H9 (cell line): ENCODE data around the gene KRTAP19-7. TPM values are rescaled to one million over a fixed set of nuclear protein-coding genes. Genes with fewer than 3 reads are reported as not detected.

Experiments
- DNase-seq: peaks from one replicate; pipeline ENCODE4 v3.0.0-alpha.2; 2017
- H2AFZ ChIP-seq: one replicate; pipeline ENCODE4 v1.6.1; 2013; ENCODE audit warnings: mild to moderate bottlenecking, low read length, control low read depth, moderate library complexity
- H2AK5ac ChIP-seq: 2 replicates; pipeline ENCODE4 v1.6.1; 2013; ENCODE audit warnings: low read length, control low read depth, mixed read lengths; ENCODE audit not compliant: insufficient read length
- H2BK120ac ChIP-seq: one replicate; pipeline ENCODE4 v1.6.1; 2013; ENCODE audit warnings: low read depth, mild to moderate bottlenecking, low read length, control low read depth, inconsistent platforms; ENCODE audit not compliant: poor library complexity, severe bottlenecking
- H2BK12ac ChIP-seq: 2 replicates; pipeline ENCODE4 v1.6.1; 2013; ENCODE audit warnings: low read length, control low read depth, mixed read lengths, low read depth; ENCODE audit not compliant: insufficient read length
- H2BK15ac ChIP-seq: 2 replicates; pipeline ENCODE4 v1.6.1; 2013; ENCODE audit warnings: low read depth, low read length, control low read depth
- H2BK20ac ChIP-seq: one replicate; pipeline ENCODE4 v1.6.1; 2013; ENCODE audit warnings: low read depth, mild to moderate bottlenecking, low read length, control low read depth, inconsistent platforms; ENCODE audit not compliant: poor library complexity, severe bottlenecking
- H2BK5ac ChIP-seq: 2 replicates; pipeline ENCODE4 v1.6.1; 2013; ENCODE audit warnings: low read length, control low read depth, mixed read lengths; ENCODE audit not compliant: insufficient read length
- H3K14ac ChIP-seq: 2 replicates; pipeline ENCODE4 v1.6.1; 2013; ENCODE audit warnings: low read length, control low read depth; ENCODE audit not compliant: insufficient read depth
- H3K18ac ChIP-seq: 2 replicates; pipeline ENCODE4 v1.6.1; 2013; ENCODE audit warnings: low read depth, mild to moderate bottlenecking, mixed read lengths, low read length, control low read depth; ENCODE audit not compliant: insufficient read length
- H3K23ac ChIP-seq: 2 replicates; pipeline ENCODE4 v1.6.1; 2013; ENCODE audit warnings: low read length, control low read depth, mixed read lengths, low read depth; ENCODE audit not compliant: insufficient read length
- H3K23me2 ChIP-seq: 2 replicates; pipeline ENCODE4 v1.6.1; 2013; ENCODE audit warnings: low read depth, mild to moderate bottlenecking, mixed read lengths, low read length, control low read depth; ENCODE audit not compliant: insufficient read length, poor library complexity, severe bottlenecking
- H3K27ac ChIP-seq: 2 replicates; pipeline ENCODE4 v1.5.1; 2013; ENCODE audit warnings: low read length, control low read depth, mixed read lengths, low read depth; ENCODE audit not compliant: insufficient read length
- H3K27me3 ChIP-seq: 2 replicates; pipeline ENCODE4 v1.6.1; 2013; ENCODE audit warnings: low read length, control low read depth, inconsistent platforms; ENCODE audit not compliant: insufficient read depth
- H3K4ac ChIP-seq: 2 replicates; pipeline ENCODE4 v1.6.1; 2013; ENCODE audit warnings: low read depth, mild to moderate bottlenecking, control low read depth, inconsistent platforms, low read length, moderate library complexity
- H3K4me1 ChIP-seq: 2 replicates; pipeline ENCODE4 v1.6.1; 2013; ENCODE audit warnings: low read length, control low read depth, inconsistent platforms; ENCODE audit not compliant: insufficient read depth
- H3K4me2 ChIP-seq: 2 replicates; pipeline ENCODE4 v1.6.1; 2013; ENCODE audit warnings: low read length, control low read depth, mixed read lengths; ENCODE audit not compliant: insufficient read length, insufficient read depth
- H3K56ac ChIP-seq: 2 replicates; pipeline ENCODE4 v1.6.1; 2013; ENCODE audit warnings: low read depth, mild to moderate bottlenecking, mixed read lengths, low read length, control low read depth; ENCODE audit not compliant: insufficient read length
- H3K79me1 ChIP-seq: 2 replicates; pipeline ENCODE4 v1.6.1; 2013; ENCODE audit warnings: low read depth, mild to moderate bottlenecking, moderate library complexity, low read length, control low read depth, inconsistent platforms; ENCODE audit not compliant: insufficient read depth, poor library complexity, severe bottlenecking
- H3K79me2 ChIP-seq: 2 replicates; pipeline ENCODE4 v1.6.1; 2013; ENCODE audit warnings: low read length, control low read depth, inconsistent platforms; ENCODE audit not compliant: insufficient read depth
- H3K9ac ChIP-seq: 2 replicates; pipeline ENCODE4 v1.6.1; 2013; ENCODE audit warnings: low read length, control low read depth, mixed read lengths; ENCODE audit not compliant: insufficient read length; ENCODE audit errors: extremely low read depth
- H3K9me3 ChIP-seq: one replicate; pipeline ENCODE4 v1.6.1; 2013; ENCODE audit warnings: low read depth, low read length, inconsistent platforms; ENCODE audit not compliant: control insufficient read depth
- H3T11ph ChIP-seq: one replicate; pipeline ENCODE4 v1.6.1; 2013; ENCODE audit warnings: mild to moderate bottlenecking, low read length, control low read depth, inconsistent platforms
- H4K20me1 ChIP-seq: one replicate; pipeline ENCODE4 v1.6.1; 2013; ENCODE audit not compliant: control insufficient read depth, insufficient read length, insufficient read depth
- H4K5ac ChIP-seq: 2 replicates; pipeline ENCODE4 v1.6.1; 2013; ENCODE audit warnings: low read depth, mild to moderate bottlenecking, mixed read lengths, low read length, control low read depth; ENCODE audit not compliant: insufficient read length
- H4K8ac ChIP-seq: replicated peaks from 2 replicates; pipeline ENCODE4 v1.6.1; 2013; ENCODE audit warnings: low read length, control low read depth, mixed read lengths, low read depth; ENCODE audit not compliant: insufficient read length
- H4K91ac ChIP-seq: 2 replicates; pipeline ENCODE4 v1.6.1; 2013; ENCODE audit warnings: low read depth, mild to moderate bottlenecking, moderate library complexity, mixed read lengths, low read length, control low read depth; ENCODE audit not compliant: insufficient read length
- H3K27ac Mint-ChIP-seq, 3 experiments: 2 replicates in 2 of 3; 3 replicates in 1 of 3; pipeline ENCODE4 v1.8.0; 2020 to 2021; ENCODE audit warnings: mixed read lengths in 3 of 3, mild to moderate bottlenecking in 1 of 3, moderate library complexity in 1 of 3
- H3K27me3 Mint-ChIP-seq: 2 replicates; pipeline ENCODE4 v1.8.0; 2021; ENCODE audit warnings: low read depth, mild to moderate bottlenecking, moderate library complexity, mixed read lengths
- H3K36me3 Mint-ChIP-seq, 3 experiments: 2 replicates in 2 of 3; 3 replicates in 1 of 3; pipeline ENCODE4 v1.8.0; 2020 to 2021; ENCODE audit warnings: low read depth in 3 of 3, mixed read lengths in 3 of 3; ENCODE audit not compliant: insufficient read depth in 1 of 3
- H3K4me1 Mint-ChIP-seq, 2 experiments: 2 replicates each; pipeline ENCODE4 v1.8.0; 2020; ENCODE audit warnings: mixed read lengths in 2 of 2
- H3K4me3 Mint-ChIP-seq, 2 experiments: 2 replicates in 1 of 2; 3 replicates in 1 of 2; pipeline ENCODE4 v1.8.0; 2020 to 2021; ENCODE audit warnings: mild to moderate bottlenecking in 2 of 2, mixed read lengths in 2 of 2, moderate library complexity in 1 of 2
- H3K9me3 Mint-ChIP-seq, 2 experiments: 2 replicates in 1 of 2; 3 replicates in 1 of 2; pipeline ENCODE4 v1.8.0; 2020; ENCODE audit warnings: mild to moderate bottlenecking in 2 of 2, mixed read lengths in 2 of 2, moderate library complexity in 1 of 2
- WGBS: extraction: QIAGEN DNeasy Blood & Tissue Kit; methylation state at CpG from one replicate; pipeline ENCODE4 v1.1.7; 2013; ENCODE audit warnings: missing lambda C conversion rate, low lambda C conversion rate, mixed read lengths; ENCODE audit not compliant: insufficient read length; ENCODE audit errors: extremely low coverage; 5-methylcytosine and 5-hydroxymethylcytosine counted together
- total RNA-seq: library from RNA; stranded (reverse); gene quantifications from 2 replicates; pipeline ENCODE4 v1.2.1, GENCODE V29; 2021
- TF ChIP-seq, protein P1 (sequence below): fragments of 200-600 bp; sonication (generic); conservative IDR thresholded peaks from 3 replicates; pipeline ENCODE4 v1.8.0; 2021; ENCODE audit warnings: antibody characterized with exemption, mild to moderate bottlenecking

Gene KRTAP19-7
- total RNA-seq, 1 experiment from 2014 or later: not detected

DNA sequence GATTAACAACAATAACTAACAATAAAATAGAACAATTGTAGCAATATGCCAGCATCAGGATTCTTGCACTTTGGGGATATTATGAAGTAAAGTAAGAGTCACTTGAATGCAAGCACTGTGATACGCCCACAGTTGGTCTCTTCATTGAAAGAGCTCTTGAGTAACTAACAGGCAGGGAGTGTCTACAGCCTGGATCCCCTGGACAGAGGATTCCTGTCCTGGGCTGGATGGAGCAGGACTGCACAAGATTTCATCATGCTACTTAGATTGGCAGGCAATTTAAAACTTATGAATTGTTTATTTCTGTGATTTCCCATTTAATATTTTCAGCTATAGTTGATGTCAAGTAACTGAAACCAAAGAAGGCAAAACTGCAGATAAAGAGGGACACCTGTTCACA lies 45.4 kb downstream of the KRTAP19-7 start:
- Mint-ChIP-seq H3K4me3 (no peak overlapping the region), H3K9me3 (peaks cover 4 to 13% of the 10 kb centered on the region in 2 experiments; a peak in 4 of 5 replicates), H3K4me1 (peaks cover 0 to 6% of the 10 kb centered on the region in 2 experiments; a peak in 2 of 4 replicates), H3K36me3 (peaks cover 0 to 13% (median 6%) of the 10 kb centered on the region in 3 experiments; a peak in 4 of 7 replicates), H3K27me3 (no peaks in the 10 kb centered on the region), H3K27ac (no peak overlapping the region)
- H2BK120ac ChIP-seq: no peak overlapping the region
- H3K9ac ChIP-seq: no peak overlapping the region
- no peak overlapping the region for H4K91ac ChIP-seq
- no peaks in the 10 kb centered on the region for H3K27me3 ChIP-seq
- no peaks in the 10 kb centered on the region for H3K4me1 ChIP-seq
- H2BK12ac ChIP-seq: no peak overlapping the region
- H3K14ac ChIP-seq: no peak overlapping the region
- no peak overlapping the region for H3K27ac ChIP-seq
- no peaks in the 10 kb centered on the region for H3K79me2 ChIP-seq
- H3K23ac ChIP-seq: no peak overlapping the region
- no peak overlapping the region for H3K4ac ChIP-seq
- H2AK5ac ChIP-seq: no peak overlapping the region
- H2AFZ ChIP-seq: no peak overlapping the region
- TF ChIP-seq, protein P1, sequence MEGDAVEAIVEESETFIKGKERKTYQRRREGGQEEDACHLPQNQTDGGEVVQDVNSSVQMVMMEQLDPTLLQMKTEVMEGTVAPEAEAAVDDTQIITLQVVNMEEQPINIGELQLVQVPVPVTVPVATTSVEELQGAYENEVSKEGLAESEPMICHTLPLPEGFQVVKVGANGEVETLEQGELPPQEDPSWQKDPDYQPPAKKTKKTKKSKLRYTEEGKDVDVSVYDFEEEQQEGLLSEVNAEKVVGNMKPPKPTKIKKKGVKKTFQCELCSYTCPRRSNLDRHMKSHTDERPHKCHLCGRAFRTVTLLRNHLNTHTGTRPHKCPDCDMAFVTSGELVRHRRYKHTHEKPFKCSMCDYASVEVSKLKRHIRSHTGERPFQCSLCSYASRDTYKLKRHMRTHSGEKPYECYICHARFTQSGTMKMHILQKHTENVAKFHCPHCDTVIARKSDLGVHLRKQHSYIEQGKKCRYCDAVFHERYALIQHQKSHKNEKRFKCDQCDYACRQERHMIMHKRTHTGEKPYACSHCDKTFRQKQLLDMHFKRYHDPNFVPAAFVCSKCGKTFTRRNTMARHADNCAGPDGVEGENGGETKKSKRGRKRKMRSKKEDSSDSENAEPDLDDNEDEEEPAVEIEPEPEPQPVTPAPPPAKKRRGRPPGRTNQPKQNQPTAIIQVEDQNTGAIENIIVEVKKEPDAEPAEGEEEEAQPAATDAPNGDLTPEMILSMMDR: no peak
- no peaks in the 10 kb centered on the region for H3K79me1 ChIP-seq
- no CpG with 5 or more reads among the region's 1 CpG for WGBS
- H2BK15ac ChIP-seq: no peak overlapping the region
- H4K5ac ChIP-seq: no peak overlapping the region
- no peaks in the 10 kb centered on the region for H4K20me1 ChIP-seq
- H3K4me2 ChIP-seq: no peak overlapping the region
- no peak overlapping the region for H3T11ph ChIP-seq
- no peak overlapping the region for H2BK20ac ChIP-seq
- H3K56ac ChIP-seq: no peak overlapping the region
- no peak overlapping the region for H3K18ac ChIP-seq
- no peak overlapping the region for H4K8ac ChIP-seq
- no peaks in the 10 kb centered on the region for H3K23me2 ChIP-seq
- DNase-seq: no peak
- H2BK5ac ChIP-seq: no peak overlapping the region
- H3K9me3 ChIP-seq: no peaks in the 10 kb centered on the region

Other genes with a start within 250 kb of the KRTAP19-7 start
- gene KRTAP26-1, start 241.0 kb downstream of the KRTAP19-7 start, total RNA-seq: not detected in 2 replicates
- not detected in 2 replicates for gene KRTAP27-1, start 223.6 kb downstream of the KRTAP19-7 start, total RNA-seq
- gene KRTAP23-1, start 212.7 kb downstream of the KRTAP19-7 start, total RNA-seq: not detected in 2 replicates
- not detected in 2 replicates for gene KRTAP13-2, start 189.0 kb downstream of the KRTAP19-7 start, total RNA-seq
- not detected in 2 replicates for gene KRTAP13-1, start 165.3 kb downstream of the KRTAP19-7 start, total RNA-seq
- gene KRTAP13-3, start 135.4 kb downstream of the KRTAP19-7 start, total RNA-seq: not detected in 2 replicates
- gene KRTAP13-4, start 131.1 kb downstream of the KRTAP19-7 start, total RNA-seq: 0.39 and 0.68 TPM in 2 replicates
- gene KRTAP15-1, start 121.0 kb downstream of the KRTAP19-7 start, total RNA-seq: not detected in 2 replicates
- gene KRTAP19-1, start 80.9 kb downstream of the KRTAP19-7 start, total RNA-seq: not detected in 2 replicates
- not detected in 2 replicates for gene KRTAP19-2, start 73.9 kb downstream of the KRTAP19-7 start, total RNA-seq
- gene KRTAP19-3, start 69.3 kb downstream of the KRTAP19-7 start, total RNA-seq: not detected in 2 replicates
- gene KRTAP19-4, start 64.1 kb downstream of the KRTAP19-7 start, total RNA-seq: not detected in 2 replicates
- gene KRTAP19-5, start 59.2 kb downstream of the KRTAP19-7 start, total RNA-seq: not detected in 2 replicates
- not detected in 2 replicates for gene KRTAP19-6, start 19.4 kb downstream of the KRTAP19-7 start, total RNA-seq
- gene KRTAP22-2, start 29.1 kb upstream of the KRTAP19-7 start, total RNA-seq: not detected in 2 replicates
- not detected in 2 replicates for gene KRTAP6-3, start 31.1 kb upstream of the KRTAP19-7 start, total RNA-seq
- not detected in 2 replicates for gene KRTAP6-2, start 37.6 kb upstream of the KRTAP19-7 start, total RNA-seq
- gene KRTAP22-1, start 39.8 kb upstream of the KRTAP19-7 start, total RNA-seq: not detected in 2 replicates
- not detected in 2 replicates for gene KRTAP6-1, start 52.6 kb upstream of the KRTAP19-7 start, total RNA-seq
- gene KRTAP20-1, start 55.1 kb upstream of the KRTAP19-7 start, total RNA-seq: not detected in 2 replicates
- gene KRTAP20-4, start 59.3 kb upstream of the KRTAP19-7 start, total RNA-seq: not detected in 2 replicates
- not detected in 2 replicates for gene KRTAP20-2, start 73.9 kb upstream of the KRTAP19-7 start, total RNA-seq
- gene KRTAP20-3, start 81.5 kb upstream of the KRTAP19-7 start, total RNA-seq: not detected in 2 replicates
- not detected in 2 replicates for gene KRTAP21-3, start 157.5 kb upstream of the KRTAP19-7 start, total RNA-seq
- not detected in 2 replicates for gene KRTAP21-2, start 185.9 kb upstream of the KRTAP19-7 start, total RNA-seq
- gene KRTAP21-1, start 194.1 kb upstream of the KRTAP19-7 start, total RNA-seq: not detected in 2 replicates